Stomach (tissue), 4 donors: Measurements from ENCODE around the gene LRRC9.

Experiments
- CTCF ChIP-seq, 7 experiments: fragments of 450-650 bp in 4 of 7; fragments of 200-600 bp in 3 of 7; sonication (generic) in 3 of 7; IDR thresholded peaks; one replicate each; pipeline ENCODE4 v1.5.1; 2016 to 2019; ENCODE audit warnings: antibody characterized with exemption in 7 of 7, control low read depth in 2 of 7, mild to moderate bottlenecking in 1 of 7
- EP300 ChIP-seq: sonication (generic); formaldehyde crosslinking; IDR thresholded peaks from one replicate; pipeline ENCODE4 v1.6.1; 2017; ENCODE audit warnings: antibody characterized with exemption
- POLR2AphosphoS5 ChIP-seq, 3 donors: sonication (generic); formaldehyde crosslinking; IDR thresholded peaks; one replicate each; pipeline ENCODE4 v1.6.1; 2016; ENCODE audit warnings: antibody characterized with exemption in 3 of 3

GRCh38 chr14:60107477-60107876 is 187.5 kb downstream of the LRRC9 start:
- TF ChIP-seq CTCF (IDR thresholded peaks at IDR 0.05) (no peak), POLR2AphosphoS5 (IDR thresholded peaks at IDR 0.05) (no peak), EP300 (no peak)
